Peyer's patch (tissue), 4 donors: ENCODE data around the gene SIGLEC9. TPM values are rescaled to one million over a fixed set of nuclear protein-coding genes. Genes with fewer than 3 reads are reported as not detected.
A peak's percentile ranks its signal among the peaks of the same experiment; 100 is the strongest.

ENCODE experiments used
- DNase-seq, 3 donors: peaks; one replicate each; pipeline ENCODE4 v3.0.0-alpha.2; 2017 to 2019
- H3K27ac ChIP-seq, 4 donors: fragments of 200-600 bp; sonication (generic); one replicate each; pipeline ENCODE4 v1.5.1; 2016 to 2019
- H3K27me3 ChIP-seq, 2 donors: fragments of 200-600 bp; sonication (generic); one replicate each; pipeline ENCODE4 v1.5.1; 2019
- H3K36me3 ChIP-seq, 3 donors: fragments of 200-600 bp; sonication (generic); one replicate each; pipeline ENCODE4 v1.5.1; 2016 to 2019
- H3K4me1 ChIP-seq, 4 donors: fragments of 200-600 bp; sonication (generic); one replicate each; pipeline ENCODE4 v1.5.1; 2016 to 2019
- H3K4me3 ChIP-seq, 4 donors: fragments of 200-600 bp; sonication (generic); 1 replicate in 3 of 4; 2 replicates in 1 of 4; pipeline ENCODE4 v1.5.1; 2016 to 2019; ENCODE audit warnings: mild to moderate bottlenecking in 1 of 4
- H3K9me3 ChIP-seq, 4 donors: fragments of 200-600 bp; sonication (generic); one replicate each; pipeline ENCODE4 v1.5.1; 2016 to 2019; ENCODE audit warnings: mild to moderate bottlenecking in 1 of 4
- POLR2A ChIP-seq, 2 donors: fragments of 450-650 bp; IDR thresholded peaks; one replicate each; pipeline ENCODE4 v1.5.1; 2017; ENCODE audit warnings: antibody characterized with exemption in 2 of 2, mild to moderate bottlenecking in 2 of 2, moderate library complexity in 2 of 2
- total RNA-seq, 4 donors: library from RNA; depleted of rRNA; stranded (reverse); fragments of >200 nt; gene quantifications; one replicate each; pipeline ENCODE4 v1.1.0, GENCODE V29; 2016
- TF ChIP-seq, protein P1 (sequence below), 6 experiments: fragments of 450-650 bp in 4 of 6; fragments of 200-600 bp in 2 of 6; sonication (generic) in 1 of 6; IDR thresholded peaks; one replicate each; pipeline ENCODE4 v1.5.1; 2017 to 2019; ENCODE audit warnings: antibody characterized with exemption in 6 of 6, mild to moderate bottlenecking in 3 of 6, moderate library complexity in 1 of 6

The SIGLEC9 gene
- total RNA-seq, 4 donors from 2014 or later, result 1.9 to 2.1 TPM; not detected in 2

DNA sequence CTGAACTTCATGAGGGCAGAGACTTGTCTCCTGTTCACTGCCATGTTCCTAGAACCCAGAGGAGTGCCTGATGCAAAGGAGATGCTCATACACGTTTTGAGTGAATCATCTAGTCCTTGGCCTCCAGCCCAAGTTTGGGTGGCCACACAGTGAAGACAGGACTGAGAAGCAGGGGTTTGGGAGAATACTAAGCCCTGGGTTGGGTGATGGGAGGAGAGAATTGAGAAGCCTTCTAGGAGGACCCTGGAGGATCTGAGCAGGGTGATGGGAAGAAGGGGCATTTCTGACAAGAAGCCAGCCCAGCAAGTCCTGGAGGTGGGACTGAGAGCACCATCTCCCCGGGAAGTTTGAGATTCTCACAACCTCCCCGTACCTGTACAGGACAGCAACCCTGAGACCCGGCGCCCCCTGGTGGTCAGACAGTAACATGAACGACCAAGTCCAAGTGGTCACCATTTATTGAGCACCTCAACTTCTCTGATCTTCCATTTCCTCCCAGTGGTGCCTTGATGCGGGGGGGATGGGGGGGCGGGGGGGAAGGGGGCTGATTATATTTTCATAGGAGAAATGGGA lies 27.5 kb upstream of the SIGLEC9 start:
- Histone ChIP-seq H3K36me3 (peaks cover 0 to 30% (median 0%) of the 10 kb centered on the region in 3 donors), H3K27me3 (no peaks in the 10 kb centered on the region), H3K4me1 (no peaks in the 10 kb centered on the region), H3K27ac (no peak overlapping the region), H3K4me3 (no peak overlapping the region), H3K9me3 (no peaks in the 10 kb centered on the region)
- peak; percentile 58 to 79 (median 79) for DNase-seq
- TF ChIP-seq POLR2A (IDR thresholded peaks at IDR 0.05), result no peak
- TF ChIP-seq, protein P1, sequence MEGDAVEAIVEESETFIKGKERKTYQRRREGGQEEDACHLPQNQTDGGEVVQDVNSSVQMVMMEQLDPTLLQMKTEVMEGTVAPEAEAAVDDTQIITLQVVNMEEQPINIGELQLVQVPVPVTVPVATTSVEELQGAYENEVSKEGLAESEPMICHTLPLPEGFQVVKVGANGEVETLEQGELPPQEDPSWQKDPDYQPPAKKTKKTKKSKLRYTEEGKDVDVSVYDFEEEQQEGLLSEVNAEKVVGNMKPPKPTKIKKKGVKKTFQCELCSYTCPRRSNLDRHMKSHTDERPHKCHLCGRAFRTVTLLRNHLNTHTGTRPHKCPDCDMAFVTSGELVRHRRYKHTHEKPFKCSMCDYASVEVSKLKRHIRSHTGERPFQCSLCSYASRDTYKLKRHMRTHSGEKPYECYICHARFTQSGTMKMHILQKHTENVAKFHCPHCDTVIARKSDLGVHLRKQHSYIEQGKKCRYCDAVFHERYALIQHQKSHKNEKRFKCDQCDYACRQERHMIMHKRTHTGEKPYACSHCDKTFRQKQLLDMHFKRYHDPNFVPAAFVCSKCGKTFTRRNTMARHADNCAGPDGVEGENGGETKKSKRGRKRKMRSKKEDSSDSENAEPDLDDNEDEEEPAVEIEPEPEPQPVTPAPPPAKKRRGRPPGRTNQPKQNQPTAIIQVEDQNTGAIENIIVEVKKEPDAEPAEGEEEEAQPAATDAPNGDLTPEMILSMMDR (IDR thresholded peaks at IDR 0.05), result peak in 5 of 6 experiments; percentile 49 to 69 (median 56)

DNA sequence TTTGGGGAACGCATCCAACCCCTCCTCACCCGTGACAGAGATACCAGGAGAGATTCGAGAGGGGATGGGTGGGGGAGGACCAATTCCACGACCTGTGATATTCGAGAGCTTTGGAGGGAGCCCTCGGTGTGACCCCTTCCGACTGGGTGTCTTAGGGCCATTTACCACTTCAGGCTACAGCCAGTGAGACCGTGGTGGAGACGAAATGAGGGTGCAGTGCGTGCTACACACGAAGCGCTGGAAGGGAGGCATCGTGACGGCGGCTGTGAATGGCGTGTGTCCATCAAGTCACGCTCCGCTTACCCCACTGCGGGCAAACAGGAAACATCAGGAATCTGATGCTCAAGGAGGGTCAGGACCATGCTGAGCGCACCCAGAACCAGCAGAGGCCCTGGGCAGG lies 26.9 kb upstream of the SIGLEC9 start:
- Histone ChIP-seq H3K27me3 (no peaks in the 10 kb centered on the region), H3K27ac (no peak overlapping the region), H3K9me3 (no peaks in the 10 kb centered on the region), H3K4me1 (no peaks in the 10 kb centered on the region), H3K36me3 (peaks cover 0 to 35% (median 0%) of the 10 kb centered on the region in 3 donors), H3K4me3 (no peak overlapping the region)
- peak in 1 of 3 donors; percentile 34 for DNase-seq
- TF ChIP-seq, protein P1 (IDR thresholded peaks at IDR 0.05), result no peak
- TF ChIP-seq POLR2A (IDR thresholded peaks at IDR 0.05), result no peak

DNA sequence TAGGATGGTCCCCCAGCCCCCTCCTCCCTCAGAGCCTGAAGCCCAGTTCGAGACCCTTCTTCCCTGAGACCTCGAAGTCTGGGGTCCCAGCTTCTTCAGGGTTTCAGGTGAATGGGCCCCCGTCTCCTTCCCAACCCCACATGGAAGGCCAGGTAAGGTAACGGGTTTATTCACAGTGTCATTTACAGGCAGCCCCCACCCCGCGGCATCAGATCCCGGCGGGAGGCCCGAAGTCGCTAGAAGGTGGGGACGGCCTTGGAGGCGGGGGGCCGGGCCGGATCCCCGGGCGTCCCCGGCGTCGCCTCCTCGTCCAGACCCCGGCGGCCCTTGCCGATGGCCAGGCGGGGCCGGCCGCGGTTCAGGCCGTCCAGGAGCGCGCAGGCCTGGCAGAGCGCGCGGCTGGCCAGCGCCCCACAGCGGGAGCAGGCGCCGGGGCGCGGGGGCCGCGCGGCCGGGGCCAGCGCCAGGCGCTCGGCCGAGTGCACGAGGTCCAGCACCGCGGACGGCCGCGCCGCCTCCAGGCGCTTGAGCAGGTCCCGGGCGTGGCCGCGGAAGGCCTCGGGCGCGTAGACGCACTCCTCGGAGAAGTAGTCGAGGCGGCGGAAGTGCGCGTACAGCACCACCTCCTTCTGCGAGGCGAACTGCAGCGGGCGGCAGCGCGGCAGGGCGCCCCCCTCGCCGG lies 26.2 kb upstream of the SIGLEC9 start:
- H3K4me3 ChIP-seq, result peak overlapping the region in 2 of 4 donors; percentile 15 to 19
- H3K27ac ChIP-seq, result no peak overlapping the region
- no peaks in the 10 kb centered on the region for H3K27me3 ChIP-seq
- no peak for TF ChIP-seq POLR2A (IDR thresholded peaks at IDR 0.05)
- TF ChIP-seq, protein P1 (IDR thresholded peaks at IDR 0.05), result no peak
- DNase-seq, result peak in 1 of 3 donors; percentile 19
- H3K36me3 ChIP-seq, result peaks cover 0 to 37% (median 0%) of the 10 kb centered on the region in 3 donors
- H3K4me1 ChIP-seq, result no peaks in the 10 kb centered on the region
- no peaks in the 10 kb centered on the region for H3K9me3 ChIP-seq

DNA sequence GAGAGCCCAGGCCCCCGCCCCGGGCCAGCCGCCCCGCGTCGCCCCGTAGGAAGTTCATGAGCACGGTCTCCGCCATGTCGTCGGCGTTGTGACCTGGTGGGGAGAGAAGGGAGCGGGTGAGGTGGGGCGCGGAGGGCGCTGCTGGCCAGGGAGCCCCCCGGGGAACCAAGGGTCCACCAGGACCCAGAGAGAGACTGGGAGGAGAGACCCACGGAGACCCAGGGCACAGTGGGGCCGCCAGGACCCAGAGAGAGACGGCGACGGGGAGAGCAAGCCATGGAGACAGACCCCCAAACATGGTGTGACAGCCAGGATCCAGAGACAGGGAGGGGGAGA lies 25.7 kb upstream of the SIGLEC9 start:
- H3K27me3 ChIP-seq, result no peaks in the 10 kb centered on the region

DNA sequence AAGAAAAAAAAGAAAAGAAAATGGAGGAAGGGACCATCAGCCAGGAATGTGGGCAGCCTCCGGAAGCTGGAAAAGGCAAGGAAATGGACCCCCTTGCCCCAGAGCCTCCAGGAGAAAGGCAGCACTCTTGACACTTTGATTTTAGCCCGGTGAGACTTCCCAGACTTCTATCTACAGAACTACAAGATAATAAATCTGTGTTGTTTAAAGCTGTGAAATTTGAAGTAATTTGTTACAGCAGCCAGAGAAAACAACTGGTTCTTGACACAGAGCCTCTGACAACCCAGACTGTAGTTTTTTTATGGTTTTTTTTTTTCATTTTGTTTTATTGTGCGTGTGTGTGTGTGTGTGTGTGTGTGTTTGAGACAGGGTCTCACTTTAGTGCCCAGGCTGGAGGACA lies 24.1 kb upstream of the SIGLEC9 start:
- TF ChIP-seq, protein P1 (IDR thresholded peaks at IDR 0.05), result no peak
- TF ChIP-seq POLR2A (IDR thresholded peaks at IDR 0.05), result no peak
- H3K27me3 ChIP-seq, result no peaks in the 10 kb centered on the region
- peaks cover 0 to 42% (median 0%) of the 10 kb centered on the region in 3 donors for H3K36me3 ChIP-seq
- H3K4me3 ChIP-seq, result no peak overlapping the region
- no peak for DNase-seq
- H3K9me3 ChIP-seq, result no peaks in the 10 kb centered on the region
- H3K4me1 ChIP-seq, result no peaks in the 10 kb centered on the region
- H3K27ac ChIP-seq, result no peak overlapping the region

More for the DNA sequence above, 25.7 kb upstream of the SIGLEC9 start:
- Histone ChIP-seq H3K4me1 (no peaks in the 10 kb centered on the region), H3K27ac (no peak overlapping the region), H3K36me3 (peaks cover 0 to 41% (median 0%) of the 10 kb centered on the region in 3 donors), H3K9me3 (no peaks in the 10 kb centered on the region), H3K4me3 (peak overlapping the region in 2 of 4 donors; percentile 15 to 19)
- no peak for TF ChIP-seq POLR2A (IDR thresholded peaks at IDR 0.05)
- TF ChIP-seq, protein P1 (IDR thresholded peaks at IDR 0.05), result no peak
- no peak for DNase-seq
